OCI-LY7 (cell line): Measurements from ENCODE around the gene POLDIP3. TPM values are rescaled to one million over a fixed set of nuclear protein-coding genes. Genes with fewer than 3 reads are reported as not detected.

Experiments used
- BruUV-seq: library from RNA; stranded (reverse); fragments of 400-500 nt; replicated peaks from 2 replicates; lab custom pipeline; 2021; lab: Mats Ljungman, UMichigan
- CTCF ChIA-PET: fragments of 300-600 bp; sonication (Branson Sonifier 250); formaldehyde crosslinking; loops from one replicate; lab custom pipeline; 2022; ENCODE audit warnings: antibody characterized with exemption; ENCODE audit not compliant: unreplicated experiment; lab: Charles Lee
- POLR2A ChIA-PET: fragments of 300-600 bp; sonication (Branson Sonifier 250); formaldehyde crosslinking; loops from one replicate; lab custom pipeline; 2022; ENCODE audit warnings: antibody characterized with exemption; lab: Charles Lee
- DNase-seq: peaks from one replicate; pipeline ENCODE4 v3.0.0-alpha.2; 2015; ENCODE audit warnings: low spot score
- H2AFZ ChIP-seq: fragments of 200-600 bp; sonication (generic), shearing (Covaris generic); 2 replicates; pipeline ENCODE4 v1.6.1; 2014; ENCODE audit warnings: mild to moderate bottlenecking, antibody characterized with exemption, low read length, moderate library complexity
- H3K27ac ChIP-seq: fragments of 200-600 bp; sonication (generic); 2 replicates; pipeline ENCODE4 v1.5.1; 2014; ENCODE audit warnings: mixed run types, low read depth, mild to moderate bottlenecking, moderate library complexity, low read length, inconsistent platforms; ENCODE audit not compliant: poor library complexity, severe bottlenecking
- H3K36me3 ChIP-seq: fragments of 200-600 bp; sonication (generic); 2 replicates; pipeline ENCODE4 v1.6.1; 2014; ENCODE audit warnings: mild to moderate bottlenecking, antibody characterized with exemption, low read length, moderate library complexity, mixed read lengths; ENCODE audit not compliant: insufficient read depth
- H3K4me1 ChIP-seq: fragments of 200-600 bp; sonication (generic); 2 replicates; pipeline ENCODE4 v1.5.1; 2014; ENCODE audit warnings: mild to moderate bottlenecking, low read length; ENCODE audit not compliant: insufficient read depth, poor library complexity, severe bottlenecking
- H3K4me2 ChIP-seq: fragments of 200-600 bp; sonication (generic); 2 replicates; pipeline ENCODE4 v1.6.1; 2014; ENCODE audit warnings: mild to moderate bottlenecking, low read length
- H3K4me3 ChIP-seq: fragments of 200-600 bp; sonication (generic); 2 replicates; pipeline ENCODE4 v1.5.1; 2014; ENCODE audit warnings: mild to moderate bottlenecking, low read depth, low read length; ENCODE audit not compliant: poor library complexity, severe bottlenecking
- H3K79me2 ChIP-seq: fragments of 200-600 bp; sonication (generic); 2 replicates; pipeline ENCODE4 v1.6.1; 2016; ENCODE audit warnings: low read depth, mild to moderate bottlenecking, low read length, moderate library complexity, mixed read lengths; ENCODE audit not compliant: insufficient read depth
- H3K9me2 ChIP-seq: fragments of 200-600 bp; sonication (generic); 2 replicates; pipeline ENCODE4 v1.6.1; 2016; ENCODE audit warnings: mild to moderate bottlenecking, low read length, mixed read lengths; ENCODE audit not compliant: insufficient read depth
- H3K9me3 ChIP-seq: fragments of 200-600 bp; sonication (generic); 2 replicates; pipeline ENCODE4 v1.6.1; 2014; ENCODE audit warnings: mild to moderate bottlenecking, mixed run types, low read length, mixed read lengths
- H4K20me1 ChIP-seq: fragments of 200-600 bp; sonication (generic); 2 replicates; pipeline ENCODE4 v1.6.1; 2014; ENCODE audit warnings: mild to moderate bottlenecking, antibody characterized with exemption, low read length, moderate library complexity, mixed read lengths; ENCODE audit not compliant: insufficient read depth
- EZH2phosphoT487 ChIP-seq: fragments of 200-600 bp; sonication (generic); IDR thresholded peaks from 2 replicates; pipeline ENCODE4 v1.6.1; 2018; ENCODE audit warnings: low read depth, borderline replicate concordance, mild to moderate bottlenecking, mixed run types, antibody characterized with exemption, low read length, moderate library complexity, mixed read lengths
- intact Hi-C: fragments of 100-400 bp; cut with micrococcal nuclease; formaldehyde crosslinking; loops from one replicate; pipeline ENCODE4 v1.10.0; 2022; ENCODE audit not compliant: unreplicated experiment
- total RNA-seq, 2 experiments: library from RNA; depleted of rRNA in 1 of 2; stranded (reverse); fragments of >200 nt in 1 of 2; shearing (Covaris generic) in 1 of 2; gene quantifications; 2 replicates each; pipeline ENCODE4 v1.2.3, GENCODE V29; 2014 to 2022
- TF ChIP-seq, protein P1 (sequence below): fragments of 200-600 bp; sonication (generic); conservative IDR thresholded peaks from 2 replicates; pipeline ENCODE4 v1.5.1; 2014; ENCODE audit warnings: mild to moderate bottlenecking, antibody characterized with exemption, low read length, moderate library complexity, mixed read lengths

The POLDIP3 gene
- total RNA-seq, 2 experiments from 2014 or later: 70.7 to 73.5 TPM

DNA sequence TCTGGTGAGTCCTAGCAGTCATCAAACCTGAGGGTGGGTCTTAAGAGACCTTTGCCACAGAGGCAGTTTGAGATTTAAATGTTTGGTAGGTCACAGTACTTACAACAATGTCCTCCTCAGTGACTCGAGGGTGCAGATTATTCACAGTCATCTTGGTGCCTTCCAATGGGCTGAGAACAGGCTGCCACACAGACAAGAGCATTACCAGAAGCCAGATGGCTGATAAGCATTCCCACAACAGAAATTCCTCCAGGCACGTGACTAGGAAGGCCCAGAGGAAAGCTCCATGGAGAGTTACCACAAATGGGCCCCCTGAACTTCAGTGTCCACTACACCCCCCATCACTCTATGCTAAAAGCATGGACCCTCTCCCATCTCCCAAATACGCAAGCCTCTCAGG is 19.2 kb downstream of the POLDIP3 start:
- CTCF ChIA-PET: no interaction called here
- Histone ChIP-seq H3K4me3 (no peak overlapping the region), H4K20me1 (no peaks in the 10 kb centered on the region), H3K4me2 (no peak overlapping the region), H3K27ac (no peak overlapping the region), H3K9me3 (no peaks in the 10 kb centered on the region), H3K9me2 (no peaks in the 10 kb centered on the region), H3K4me1 (peaks cover 4% of the 10 kb centered on the region), H2AFZ (no peak overlapping the region), H3K36me3 (peaks cover 96% of the 10 kb centered on the region), H3K79me2 (0 out of 2 replicates have a peak, but pooled peaks cover 6% of the 10 kb centered on the region)
- POLR2A ChIA-PET: no interaction called here
- DNase-seq: no peak
- no TSS peak for BruUV-seq
- TF ChIP-seq, protein P1, sequence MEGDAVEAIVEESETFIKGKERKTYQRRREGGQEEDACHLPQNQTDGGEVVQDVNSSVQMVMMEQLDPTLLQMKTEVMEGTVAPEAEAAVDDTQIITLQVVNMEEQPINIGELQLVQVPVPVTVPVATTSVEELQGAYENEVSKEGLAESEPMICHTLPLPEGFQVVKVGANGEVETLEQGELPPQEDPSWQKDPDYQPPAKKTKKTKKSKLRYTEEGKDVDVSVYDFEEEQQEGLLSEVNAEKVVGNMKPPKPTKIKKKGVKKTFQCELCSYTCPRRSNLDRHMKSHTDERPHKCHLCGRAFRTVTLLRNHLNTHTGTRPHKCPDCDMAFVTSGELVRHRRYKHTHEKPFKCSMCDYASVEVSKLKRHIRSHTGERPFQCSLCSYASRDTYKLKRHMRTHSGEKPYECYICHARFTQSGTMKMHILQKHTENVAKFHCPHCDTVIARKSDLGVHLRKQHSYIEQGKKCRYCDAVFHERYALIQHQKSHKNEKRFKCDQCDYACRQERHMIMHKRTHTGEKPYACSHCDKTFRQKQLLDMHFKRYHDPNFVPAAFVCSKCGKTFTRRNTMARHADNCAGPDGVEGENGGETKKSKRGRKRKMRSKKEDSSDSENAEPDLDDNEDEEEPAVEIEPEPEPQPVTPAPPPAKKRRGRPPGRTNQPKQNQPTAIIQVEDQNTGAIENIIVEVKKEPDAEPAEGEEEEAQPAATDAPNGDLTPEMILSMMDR: no peak
- TF ChIP-seq EZH2phosphoT487: no peak
- intact Hi-C loops: no loop called here

DNA sequence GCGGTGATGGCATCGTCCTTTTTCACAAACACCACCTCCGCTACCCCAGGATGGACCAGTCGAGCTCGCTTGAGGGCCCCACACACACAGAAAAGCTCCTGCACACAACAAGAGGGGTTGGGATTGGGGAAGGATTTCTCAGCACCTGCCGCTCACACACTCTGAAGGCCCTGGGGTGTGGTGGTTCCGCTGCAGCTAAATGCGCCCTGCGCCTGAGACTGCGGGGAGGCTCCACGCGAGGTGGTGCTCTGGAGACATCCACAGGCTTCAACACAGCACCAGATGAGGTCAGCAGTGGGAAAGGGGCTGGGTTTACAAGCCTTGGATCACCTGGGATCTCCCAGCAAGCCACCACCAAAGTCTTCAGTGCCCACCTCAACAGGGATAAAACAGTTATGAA is 22.7 kb downstream of the POLDIP3 start:
- no peak overlapping the region for H3K4me3 ChIP-seq
- POLR2A ChIA-PET: interaction anchor here (0.6 kb wide), 1 partner anchor 29 kb away, joined by 7 read pairs; no protein-coding TSS in a partner anchor

DNA sequence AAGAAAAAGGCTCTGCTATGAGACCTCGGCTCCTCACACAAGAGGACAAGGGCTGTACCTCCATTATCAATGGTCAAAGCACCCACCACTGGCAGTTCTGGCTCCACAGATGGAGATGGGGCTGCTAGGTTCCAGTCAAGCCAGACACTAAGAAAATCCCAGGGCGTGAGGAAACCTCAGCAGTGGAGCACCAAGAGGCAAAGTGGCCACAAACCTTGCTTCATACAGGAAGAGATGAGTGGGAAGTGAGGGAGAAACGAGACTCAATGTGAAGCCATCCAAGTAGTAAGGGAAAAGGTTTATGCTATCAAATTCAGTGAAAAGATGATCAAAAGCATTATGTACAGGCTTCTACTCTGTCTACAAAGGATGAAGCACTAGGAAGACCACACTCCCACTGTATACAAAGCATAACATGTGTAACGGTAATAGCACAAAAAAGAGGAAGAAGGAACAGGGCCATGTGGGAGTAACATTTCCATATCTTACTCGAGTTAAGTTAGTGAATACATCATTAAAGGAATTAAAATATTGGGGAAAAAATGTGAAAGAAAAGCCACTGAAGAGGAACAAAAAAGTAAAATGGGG is 27.0 kb downstream of the POLDIP3 start:
- POLR2A ChIA-PET: no interaction called here

More for the DNA sequence above, 22.7 kb downstream of the POLDIP3 start:
- peaks cover 95% of the 10 kb centered on the region for H3K36me3 ChIP-seq
- intact Hi-C loops: no loop called here
- no peak overlapping the region for H3K27ac ChIP-seq
- peaks cover 4% of the 10 kb centered on the region for H3K4me1 ChIP-seq
- no peaks in the 10 kb centered on the region for H4K20me1 ChIP-seq
- no peaks in the 10 kb centered on the region for H3K9me2 ChIP-seq
- H3K79me2 ChIP-seq: no peaks in the 10 kb centered on the region
- H3K4me2 ChIP-seq: no peak overlapping the region
- DNase-seq: no peak
- no peaks in the 10 kb centered on the region for H3K9me3 ChIP-seq
- H2AFZ ChIP-seq: no peak overlapping the region
- CTCF ChIA-PET: no interaction called here
- no TSS peak for BruUV-seq
- TF ChIP-seq EZH2phosphoT487: no peak
- TF ChIP-seq, protein P1: no peak

More for the DNA sequence above, 27.0 kb downstream of the POLDIP3 start:
- Histone ChIP-seq H3K4me2 (no peak overlapping the region), H3K9me3 (no peaks in the 10 kb centered on the region), H3K27ac (no peak overlapping the region), H3K36me3 (peaks cover 96% of the 10 kb centered on the region), H3K9me2 (no peaks in the 10 kb centered on the region), H3K4me1 (peaks cover 10% of the 10 kb centered on the region), H3K4me3 (no peak overlapping the region), H4K20me1 (no peaks in the 10 kb centered on the region), H3K79me2 (no peaks in the 10 kb centered on the region), H2AFZ (no peak overlapping the region)
- no peak for DNase-seq
- intact Hi-C loops: no loop called here
- TF ChIP-seq, protein P1: no peak
- no peak for TF ChIP-seq EZH2phosphoT487
- no TSS peak for BruUV-seq
- CTCF ChIA-PET: no interaction called here
